ENCODE data around the gene PDE6C. TPM values are rescaled to one million over a fixed set of nuclear protein-coding genes. Genes with fewer than 3 reads are reported as not detected.

Gene PDE6C
- total RNA-seq, 2 donors from 2014 or later = not detected

DNA sequence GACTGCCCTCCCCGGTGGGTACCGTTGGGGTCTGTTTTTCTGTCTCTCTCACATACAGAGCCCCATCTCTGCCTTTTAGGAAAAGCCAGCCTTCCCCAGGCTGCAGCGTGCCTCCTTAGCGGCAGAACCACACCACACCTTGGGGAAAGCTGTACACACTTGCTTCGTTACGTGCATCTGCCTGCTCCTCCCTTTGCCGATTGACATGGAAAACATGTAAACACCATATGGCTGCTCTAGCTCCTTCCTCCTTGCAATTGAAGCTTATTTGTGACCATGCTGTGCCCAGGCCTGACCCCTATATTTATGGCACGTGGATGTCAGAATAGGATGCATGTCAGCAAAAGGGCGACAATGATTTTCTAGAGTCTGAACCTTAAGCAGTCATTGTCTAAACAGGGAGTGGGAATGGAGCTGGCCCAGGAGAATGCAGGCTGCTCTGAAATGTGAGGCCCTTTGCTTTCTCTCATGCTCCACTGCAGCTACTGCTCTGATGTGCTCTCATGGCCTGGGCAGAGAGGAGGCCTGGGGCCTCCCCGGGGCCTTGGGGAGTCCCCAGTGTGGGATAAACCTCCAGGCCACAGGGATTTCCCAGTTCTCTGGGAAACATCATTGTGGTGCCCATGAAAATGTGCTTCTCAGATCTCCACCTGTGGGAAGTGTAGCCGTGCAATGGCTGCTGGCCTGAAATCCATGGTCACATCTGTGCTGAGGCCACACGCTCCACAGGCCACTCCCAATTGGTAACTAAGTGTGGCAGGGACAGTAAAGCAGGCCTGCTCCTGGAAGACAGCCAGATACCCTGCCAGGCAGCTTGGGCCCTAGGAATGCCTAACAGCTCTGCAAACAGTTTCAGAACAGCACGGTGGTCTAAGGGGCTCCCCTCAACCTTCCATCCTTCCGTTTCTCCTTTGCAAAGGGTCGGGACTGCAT lies 18.6 kb downstream of the PDE6C start:
- H3K27ac ChIP-seq = no peak overlapping the region
- DNase-seq (ENCODE audit: low spot score) (no peak), ATAC-seq (ENCODE audit: insufficient number of reproducible peaks, low FRiP score, low read depth) (no peak)
- H3K4me1 ChIP-seq (ENCODE audit: control insufficient read depth in 1 of 2, low read depth in 2 of 2) = no peaks in the 10 kb centered on the region
- H3K36me3 ChIP-seq = no peaks in the 10 kb centered on the region
- H3K4me3 ChIP-seq = no peak overlapping the region
- H3K9me3 ChIP-seq = no peaks in the 10 kb centered on the region
- no peaks in the 10 kb centered on the region for H3K27me3 ChIP-seq (replicated peaks; ENCODE audit: insufficient read depth)
- TF ChIP-seq, protein P1, sequence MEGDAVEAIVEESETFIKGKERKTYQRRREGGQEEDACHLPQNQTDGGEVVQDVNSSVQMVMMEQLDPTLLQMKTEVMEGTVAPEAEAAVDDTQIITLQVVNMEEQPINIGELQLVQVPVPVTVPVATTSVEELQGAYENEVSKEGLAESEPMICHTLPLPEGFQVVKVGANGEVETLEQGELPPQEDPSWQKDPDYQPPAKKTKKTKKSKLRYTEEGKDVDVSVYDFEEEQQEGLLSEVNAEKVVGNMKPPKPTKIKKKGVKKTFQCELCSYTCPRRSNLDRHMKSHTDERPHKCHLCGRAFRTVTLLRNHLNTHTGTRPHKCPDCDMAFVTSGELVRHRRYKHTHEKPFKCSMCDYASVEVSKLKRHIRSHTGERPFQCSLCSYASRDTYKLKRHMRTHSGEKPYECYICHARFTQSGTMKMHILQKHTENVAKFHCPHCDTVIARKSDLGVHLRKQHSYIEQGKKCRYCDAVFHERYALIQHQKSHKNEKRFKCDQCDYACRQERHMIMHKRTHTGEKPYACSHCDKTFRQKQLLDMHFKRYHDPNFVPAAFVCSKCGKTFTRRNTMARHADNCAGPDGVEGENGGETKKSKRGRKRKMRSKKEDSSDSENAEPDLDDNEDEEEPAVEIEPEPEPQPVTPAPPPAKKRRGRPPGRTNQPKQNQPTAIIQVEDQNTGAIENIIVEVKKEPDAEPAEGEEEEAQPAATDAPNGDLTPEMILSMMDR (IDR thresholded peaks at IDR 0.05) = no peak

DNA sequence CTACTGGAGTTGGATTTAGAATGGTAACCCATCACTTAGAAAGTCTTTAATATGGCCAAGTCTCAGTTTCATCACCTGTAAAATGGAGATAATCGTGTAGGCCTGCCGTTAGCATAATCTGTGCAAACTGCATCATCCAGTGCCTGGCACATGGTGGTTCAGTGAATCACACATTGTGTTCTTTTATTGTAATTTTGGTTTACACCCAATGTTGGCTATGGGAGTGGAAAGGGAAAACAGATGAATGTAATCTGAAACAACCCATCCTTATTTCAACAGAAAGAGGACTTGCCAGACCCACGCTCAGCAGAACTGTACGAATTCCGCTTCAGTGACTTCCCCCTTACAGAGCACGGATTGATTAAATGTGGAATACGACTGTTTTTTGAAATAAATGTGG lies 27.5 kb downstream of the PDE6C start:
- Histone ChIP-seq H3K9me3 (no peaks in the 10 kb centered on the region), H3K4me1 (ENCODE audit: control insufficient read depth in 1 of 2, low read depth in 2 of 2) (no peaks in the 10 kb centered on the region), H3K27ac (no peak overlapping the region), H3K4me3 (no peak overlapping the region), H3K27me3 (replicated peaks; ENCODE audit: insufficient read depth) (no peaks in the 10 kb centered on the region), H3K36me3 (no peaks in the 10 kb centered on the region)
- no peak for DNase-seq (ENCODE audit: low spot score)
- TF ChIP-seq, protein P1 (IDR thresholded peaks at IDR 0.05) = no peak
- ATAC-seq (ENCODE audit: insufficient number of reproducible peaks, low FRiP score, low read depth) = no peak

DNA sequence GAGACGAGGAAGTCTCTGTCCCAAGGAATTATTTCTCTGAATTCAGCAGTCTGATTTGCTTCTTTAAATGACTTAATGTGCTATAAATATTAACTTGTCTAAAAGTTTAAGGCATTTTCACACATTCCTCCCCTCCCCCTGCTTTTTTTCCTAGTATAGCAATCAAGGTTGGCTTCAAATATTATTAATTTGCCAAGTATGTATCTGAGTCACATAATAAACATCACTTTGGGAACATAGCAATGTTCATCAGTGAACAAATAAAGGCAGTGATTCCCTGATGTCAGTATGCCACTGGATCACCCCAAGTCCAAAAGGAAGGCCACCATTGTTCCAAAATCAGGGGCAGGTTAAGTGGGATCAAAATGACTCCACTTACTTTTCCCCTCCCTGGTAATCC lies 40.5 kb downstream of the PDE6C start:
- H3K4me1 ChIP-seq (ENCODE audit: control insufficient read depth in 1 of 2, low read depth in 2 of 2) = peaks cover 16 to 27% of the 10 kb centered on the region in 2 donors
- H3K4me3 ChIP-seq = peak overlapping the region; percentile 19
- peak; percentile 93 for ATAC-seq (ENCODE audit: insufficient number of reproducible peaks, low FRiP score, low read depth)
- no peaks in the 10 kb centered on the region for H3K27me3 ChIP-seq (replicated peaks; ENCODE audit: insufficient read depth)
- H3K27ac ChIP-seq = peak overlapping the region in 1 of 2 donors; percentile 65
- H3K9me3 ChIP-seq = no peaks in the 10 kb centered on the region
- TF ChIP-seq, protein P1 (IDR thresholded peaks at IDR 0.05) = no peak
- no peak for DNase-seq (ENCODE audit: low spot score)
- no peaks in the 10 kb centered on the region for H3K36me3 ChIP-seq

DNA sequence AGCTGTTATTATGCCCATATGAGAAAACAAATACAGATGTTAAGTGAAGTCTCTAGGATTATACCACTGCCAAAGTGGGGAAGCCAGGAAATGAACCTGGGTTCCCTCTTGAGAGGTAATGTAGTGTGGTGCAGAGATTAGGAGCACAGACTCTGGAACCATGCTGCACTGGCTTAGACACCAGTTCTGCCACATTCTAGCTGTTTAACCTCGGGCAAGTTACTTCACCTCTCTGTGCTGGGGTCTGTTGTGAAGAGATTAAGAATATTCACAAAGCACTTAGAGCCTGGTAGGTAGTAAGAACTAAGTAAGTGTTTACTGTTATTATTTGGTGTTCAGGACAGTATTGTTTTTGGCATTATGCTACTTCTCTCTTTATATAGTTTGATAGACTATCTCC lies 41.9 kb downstream of the PDE6C start:
- H3K36me3 ChIP-seq = no peaks in the 10 kb centered on the region
- TF ChIP-seq, protein P1 (IDR thresholded peaks at IDR 0.05) = no peak
- H3K4me1 ChIP-seq (ENCODE audit: control insufficient read depth in 1 of 2, low read depth in 2 of 2) = peaks cover 16 to 27% of the 10 kb centered on the region in 2 donors
- DNase-seq (ENCODE audit: low spot score) = no peak
- H3K27me3 ChIP-seq (replicated peaks; ENCODE audit: insufficient read depth) = no peaks in the 10 kb centered on the region
- H3K27ac ChIP-seq = peak overlapping the region in 1 of 2 donors; percentile 65
- ATAC-seq (ENCODE audit: insufficient number of reproducible peaks, low FRiP score, low read depth) = no peak
- H3K9me3 ChIP-seq = no peaks in the 10 kb centered on the region
- no peak overlapping the region for H3K4me3 ChIP-seq

DNA sequence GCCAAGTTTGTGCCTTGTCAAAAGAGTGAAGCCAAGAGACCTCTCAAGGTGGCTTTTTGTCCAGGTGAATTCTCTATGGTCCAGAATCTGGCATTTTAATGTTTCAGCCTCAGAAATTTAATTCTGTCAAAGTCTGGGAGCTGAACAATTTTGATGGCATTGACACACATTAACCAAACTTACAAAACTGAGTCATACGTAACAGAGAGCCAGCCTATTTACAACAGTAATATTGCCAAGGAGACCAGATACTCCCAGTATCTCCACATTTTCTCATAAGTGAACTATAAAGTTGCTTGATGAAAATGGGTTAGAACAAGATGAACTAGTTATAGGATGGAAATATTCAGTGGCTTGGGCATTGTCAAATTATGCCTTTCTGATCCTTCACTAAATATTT lies 43.8 kb downstream of the PDE6C start:
- Histone ChIP-seq H3K27me3 (replicated peaks; ENCODE audit: insufficient read depth) (no peaks in the 10 kb centered on the region), H3K27ac (no peak overlapping the region), H3K36me3 (no peaks in the 10 kb centered on the region), H3K4me3 (no peak overlapping the region), H3K4me1 (ENCODE audit: control insufficient read depth in 1 of 2, low read depth in 2 of 2) (peaks cover 16 to 27% of the 10 kb centered on the region in 2 donors), H3K9me3 (no peaks in the 10 kb centered on the region)
- DNase-seq (ENCODE audit: low spot score) = no peak
- TF ChIP-seq, protein P1 (IDR thresholded peaks at IDR 0.05) = no peak
- ATAC-seq (ENCODE audit: insufficient number of reproducible peaks, low FRiP score, low read depth) = no peak

Measured in thoracic aorta (tissue), 2 donors.